Measurements from ENCODE around the gene RAMACL. TPM values are rescaled to one million over a fixed set of nuclear protein-coding genes. Genes with fewer than 3 reads are reported as not detected.
"Not testable (repeated sequence)": the region's sequence is repeated elsewhere in the genome, so short reads cannot be mapped to it uniquely, and the experiment has no call there.

RAMACL gene
- total and polyA plus RNA-seq, 7 experiments from 2014 or later: 0.43 to 1.2 (median 0.78) TPM; not detected in 2

DNA sequence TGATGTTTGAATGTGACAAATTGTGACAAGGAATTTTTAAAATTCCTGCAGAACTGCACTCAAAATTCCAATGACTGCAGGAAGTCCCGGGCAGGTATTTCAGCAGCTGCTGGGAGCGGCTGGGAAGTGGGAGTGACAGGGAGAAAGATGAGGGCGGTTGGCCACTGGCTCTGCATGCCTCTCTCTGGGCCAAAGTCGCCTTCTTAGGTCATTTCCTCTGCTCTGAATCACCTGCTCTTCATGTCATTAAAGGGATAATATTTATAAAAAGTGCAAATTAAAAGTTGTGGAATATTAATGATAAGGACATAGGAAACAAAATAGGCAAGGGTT, 43.9 kb downstream of the RAMACL start:
- CTCF ChIA-PET: no interaction called here
- Histone ChIP-seq H3K4me1 (ENCODE audit: control insufficient read depth in 2 of 2, insufficient read depth in 2 of 2, low read length in 2 of 2) (peaks cover 13 to 14% of the 10 kb centered on the region in 2 donors), H3K4me3 (ENCODE audit: low read length) (no peak overlapping the region), H3K36me3 (ENCODE audit: control insufficient read depth in 2 of 3, insufficient read depth in 3 of 3, low read length in 3 of 3) (no peaks in the 10 kb centered on the region), H3K27me3 (ENCODE audit: control insufficient read depth in 2 of 2, insufficient read depth in 2 of 2, low read length in 2 of 2) (no peaks in the 10 kb centered on the region), H3K27ac (ENCODE audit: low read depth, low read length) (no peak overlapping the region), H3K9me3 (ENCODE audit: control insufficient read depth in 2 of 3, low read length in 3 of 3) (no peaks in the 10 kb centered on the region)
- DNase-seq: no peak
- Mint-ChIP-seq H3K27me3 (no peaks in the 10 kb centered on the region), H3K4me1 (peaks cover 16 to 38% (median 28%) of the 10 kb centered on the region in 7 donors), H3K36me3 (peaks cover 0 to 12% (median 3%) of the 10 kb centered on the region in 5 donors), H3K9me3 (peaks cover 0 to 1% (median 0%) of the 10 kb centered on the region in 11 donors), H3K27ac (peak overlapping the region in 1 of 9 donors; percentile 23), H3K4me3 (no peak overlapping the region)
- POLR2A ChIA-PET: no interaction called here
- no peak for ATAC-seq
- intact Hi-C loops (cut with micrococcal nuclease): no loop called here

DNA sequence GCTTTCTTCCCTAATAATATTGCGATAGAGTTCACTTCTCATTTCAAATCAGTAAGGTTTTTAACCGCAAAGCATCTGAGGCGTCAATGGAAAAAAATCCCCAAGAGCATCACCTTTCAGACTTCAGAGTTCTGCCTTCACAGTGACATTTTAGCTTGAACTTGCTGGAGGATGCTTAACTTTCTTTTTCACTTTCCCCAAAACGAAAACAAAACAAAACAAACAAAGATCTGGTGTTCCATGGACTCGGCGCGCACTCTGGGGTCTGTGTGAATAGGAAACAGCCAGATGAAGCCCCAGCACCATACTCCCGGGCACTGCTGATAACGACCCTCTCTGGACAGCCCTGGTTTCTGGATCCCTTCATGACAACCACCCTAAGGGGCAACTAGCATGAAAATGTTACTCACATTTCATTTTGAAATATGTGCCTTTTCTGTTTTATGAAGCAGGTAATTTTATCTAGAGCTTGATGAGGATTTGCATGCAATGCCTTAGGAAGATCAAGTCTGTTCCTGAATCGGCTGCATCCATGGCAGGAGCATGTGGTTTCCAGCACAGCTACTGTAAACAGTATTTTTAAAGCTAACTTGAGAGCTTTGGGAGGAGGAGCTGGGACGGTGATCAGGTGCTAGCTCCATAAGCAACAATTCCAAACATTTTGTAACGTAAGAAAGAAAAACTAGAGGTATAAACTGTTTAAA, 44.5 kb downstream of the RAMACL start:
- intact Hi-C loops (cut with micrococcal nuclease): loop anchor here (1.0 kb wide), 2 partner anchors 85 to 125 kb away; partner anchors contain the start of gene RPS6KA2 (in 2 of the 2)
- peaks cover 13 to 14% of the 10 kb centered on the region in 2 donors for H3K4me1 ChIP-seq (ENCODE audit: control insufficient read depth in 2 of 2, insufficient read depth in 2 of 2, low read length in 2 of 2)
- Mint-ChIP-seq H3K9me3 (peaks cover 0 to 1% (median 0%) of the 10 kb centered on the region in 11 donors), H3K4me3 (peak overlapping the region in 8 of 10 donors; percentile 50 to 78 (median 76)), H3K27ac (peak overlapping the region in 8 of 9 donors; percentile 12 to 89 (median 84)), H3K4me1 (peaks cover 16 to 38% (median 28%) of the 10 kb centered on the region in 7 donors), H3K36me3 (peaks cover 0 to 12% (median 3%) of the 10 kb centered on the region in 5 donors), H3K27me3 (no peaks in the 10 kb centered on the region)
- ChIA-PET POLR2A (no interaction called here), CTCF (no interaction called here)
- H3K27me3 ChIP-seq (ENCODE audit: control insufficient read depth in 2 of 2, insufficient read depth in 2 of 2, low read length in 2 of 2): no peaks in the 10 kb centered on the region
- DNase-seq (peak in 1 of 9 donors; percentile 33), ATAC-seq (no peak)
- H3K27ac ChIP-seq (ENCODE audit: low read depth, low read length): no peak overlapping the region
- no peaks in the 10 kb centered on the region for H3K9me3 ChIP-seq (ENCODE audit: control insufficient read depth in 2 of 3, low read length in 3 of 3)
- no peaks in the 10 kb centered on the region for H3K36me3 ChIP-seq (ENCODE audit: control insufficient read depth in 2 of 3, insufficient read depth in 3 of 3, low read length in 3 of 3)
- H3K4me3 ChIP-seq (ENCODE audit: low read length): peak overlapping the region; percentile 22

- CTCF ChIA-PET: no interaction called here
These were observed 45.1 kb downstream of the RAMACL start for GRCh38 chr6:166541366-166541765.

DNA sequence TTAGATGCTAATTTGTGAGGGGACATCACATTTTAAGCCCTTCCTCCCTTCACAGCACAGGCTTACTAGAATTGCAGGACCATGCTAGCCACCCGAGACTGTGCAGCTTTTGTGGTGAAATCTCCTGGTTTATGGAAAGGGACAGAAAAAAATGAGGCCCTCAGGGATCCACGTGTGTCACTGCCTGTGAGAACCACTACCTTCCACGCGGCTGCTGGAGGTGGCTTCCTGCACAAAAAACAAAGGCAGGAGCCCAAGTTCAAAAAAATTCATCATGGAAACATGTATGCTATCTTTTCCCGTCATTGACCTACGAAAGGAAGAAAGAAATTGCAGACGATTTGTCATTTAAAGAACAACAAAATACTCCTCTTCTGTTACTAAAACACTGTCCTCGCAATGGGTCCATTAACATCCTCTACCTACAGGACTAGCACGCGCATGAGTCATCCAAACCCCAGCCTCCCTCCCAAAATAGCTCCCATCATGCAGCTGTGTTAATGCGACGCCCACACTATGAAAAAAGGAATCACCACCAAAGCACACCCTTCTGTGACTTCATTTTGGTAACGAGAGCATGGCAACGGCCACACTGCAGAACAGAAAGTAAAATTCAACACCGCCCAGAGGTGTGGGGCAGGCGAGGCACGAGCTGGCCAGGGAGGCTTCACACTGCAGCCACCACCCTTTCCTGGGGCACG, 45.7 kb downstream of the RAMACL start:
- peaks cover 0 to 1% (median 0%) of the 10 kb centered on the region in 11 donors for H3K9me3 Mint-ChIP-seq
- H3K4me1 Mint-ChIP-seq: peaks cover 16 to 38% (median 28%) of the 10 kb centered on the region in 7 donors
- no peaks in the 10 kb centered on the region for H3K27me3 Mint-ChIP-seq
- Histone ChIP-seq H3K36me3 (ENCODE audit: control insufficient read depth in 2 of 3, insufficient read depth in 3 of 3, low read length in 3 of 3) (no peaks in the 10 kb centered on the region), H3K4me1 (ENCODE audit: control insufficient read depth in 2 of 2, insufficient read depth in 2 of 2, low read length in 2 of 2) (peaks cover 13 to 14% of the 10 kb centered on the region in 2 donors), H3K27me3 (ENCODE audit: control insufficient read depth in 2 of 2, insufficient read depth in 2 of 2, low read length in 2 of 2) (no peaks in the 10 kb centered on the region), H3K4me3 (ENCODE audit: low read length) (peak overlapping the region; percentile 22), H3K27ac (ENCODE audit: low read depth, low read length) (peak overlapping the region; percentile 50), H3K9me3 (ENCODE audit: control insufficient read depth in 2 of 3, low read length in 3 of 3) (no peaks in the 10 kb centered on the region)
- DNase-seq (peak in 7 of 9 donors; percentile 3 to 48 (median 25)), ATAC-seq (peak; percentile 87)
- intact Hi-C loops (cut with micrococcal nuclease): loop anchor here (1.0 kb wide), 2 partner anchors 87 to 123 kb away; partner anchors contain the start of gene RPS6KA2 (in 2 of the 2)
- H3K27ac Mint-ChIP-seq: peak overlapping the region in 8 of 9 donors; percentile 12 to 89 (median 84)
- ChIA-PET CTCF (no interaction called here), POLR2A (no interaction called here)
- peak overlapping the region in 9 of 10 donors; percentile 22 to 78 (median 76) for H3K4me3 Mint-ChIP-seq
- peaks cover 0 to 11% (median 3%) of the 10 kb centered on the region in 5 donors for H3K36me3 Mint-ChIP-seq

More at GRCh38 chr6:166541366-166541765, 45.1 kb downstream of the RAMACL start:
- peak overlapping the region; percentile 50 for H3K27ac ChIP-seq (ENCODE audit: low read depth, low read length)
- H3K4me3 Mint-ChIP-seq: peak overlapping the region in 9 of 10 donors; percentile 31 to 78 (median 76)
- H3K4me1 Mint-ChIP-seq: peaks cover 16 to 38% (median 28%) of the 10 kb centered on the region in 7 donors
- no peaks in the 10 kb centered on the region for H3K27me3 ChIP-seq (ENCODE audit: control insufficient read depth in 2 of 2, insufficient read depth in 2 of 2, low read length in 2 of 2)
- H3K36me3 ChIP-seq (ENCODE audit: control insufficient read depth in 2 of 3, insufficient read depth in 3 of 3, low read length in 3 of 3): no peaks in the 10 kb centered on the region
- peaks cover 0 to 15% (median 3%) of the 10 kb centered on the region in 5 donors for H3K36me3 Mint-ChIP-seq
- peak overlapping the region in 7 of 9 donors; percentile 12 to 89 (median 85) for H3K27ac Mint-ChIP-seq
- H3K27me3 Mint-ChIP-seq: no peaks in the 10 kb centered on the region
- H3K9me3 ChIP-seq (ENCODE audit: control insufficient read depth in 2 of 3, low read length in 3 of 3): no peaks in the 10 kb centered on the region
- POLR2A ChIA-PET: no interaction called here
- H3K9me3 Mint-ChIP-seq: peaks cover 0 to 1% (median 0%) of the 10 kb centered on the region in 11 donors
- H3K4me1 ChIP-seq (ENCODE audit: control insufficient read depth in 2 of 2, insufficient read depth in 2 of 2, low read length in 2 of 2): peaks cover 13 to 14% of the 10 kb centered on the region in 2 donors
- ATAC-seq (no peak), DNase-seq (no peak)
- peak overlapping the region; percentile 22 for H3K4me3 ChIP-seq (ENCODE audit: low read length)
- intact Hi-C loops (cut with micrococcal nuclease): loop anchor here (1.0 kb wide), 2 partner anchors 86 to 124 kb away; partner anchors contain the start of gene RPS6KA2 (in 2 of the 2)

DNA sequence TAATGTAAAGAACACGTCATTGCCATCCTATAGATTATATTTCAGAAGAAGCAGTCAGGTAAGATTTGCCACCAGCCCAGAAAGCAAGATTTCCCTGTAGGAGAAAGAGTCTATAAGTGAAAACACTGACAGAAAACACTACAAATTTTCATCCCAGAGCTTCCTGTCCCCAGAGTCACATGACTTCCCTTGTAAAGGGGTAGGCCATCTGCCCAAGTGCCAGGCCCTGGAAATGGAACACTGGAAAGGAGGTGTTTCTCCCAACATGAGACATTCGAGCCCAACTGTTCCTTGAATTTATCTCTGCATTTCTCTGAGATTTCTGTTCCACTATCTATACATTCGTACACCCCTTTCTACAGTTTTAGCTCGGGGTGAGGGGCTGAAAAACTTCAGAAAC, 46.9 kb downstream of the RAMACL start:
- H3K27me3 ChIP-seq (ENCODE audit: control insufficient read depth in 2 of 2, insufficient read depth in 2 of 2, low read length in 2 of 2): no peaks in the 10 kb centered on the region
- intact Hi-C loops (cut with micrococcal nuclease): no loop called here
- Mint-ChIP-seq H3K27me3 (no peaks in the 10 kb centered on the region), H3K4me3 (peak overlapping the region in 2 of 10 donors; percentile 10 to 23), H3K9me3 (no peaks in the 10 kb centered on the region), H3K36me3 (peaks cover 0 to 7% (median 3%) of the 10 kb centered on the region in 5 donors), H3K27ac (peak overlapping the region in 4 of 9 donors; percentile 2 to 58 (median 25)), H3K4me1 (peaks cover 16 to 38% (median 28%) of the 10 kb centered on the region in 7 donors)
- ChIA-PET CTCF (no interaction called here), POLR2A (interaction anchor here (1.2 kb wide), 1 partner anchor 9 kb away, joined by 3 read pairs; no protein-coding TSS in a partner anchor)
- no peak for DNase-seq
- peaks cover 13 to 14% of the 10 kb centered on the region in 2 donors for H3K4me1 ChIP-seq (ENCODE audit: control insufficient read depth in 2 of 2, insufficient read depth in 2 of 2, low read length in 2 of 2)
- no peak overlapping the region for H3K4me3 ChIP-seq (ENCODE audit: low read length)
- ATAC-seq: no peak
- no peak overlapping the region for H3K27ac ChIP-seq (ENCODE audit: low read depth, low read length)
- no peaks in the 10 kb centered on the region for H3K36me3 ChIP-seq (ENCODE audit: control insufficient read depth in 2 of 3, insufficient read depth in 3 of 3, low read length in 3 of 3)
- H3K9me3 ChIP-seq (ENCODE audit: control insufficient read depth in 2 of 3, low read length in 3 of 3): no peaks in the 10 kb centered on the region

GRCh38 chr6:166539011-166539385, 47.5 kb downstream of the RAMACL start:
- H3K9me3 ChIP-seq (ENCODE audit: control insufficient read depth in 2 of 3, low read length in 3 of 3); CTCF ChIA-PET; H3K27me3 Mint-ChIP-seq; DNase-seq; H3K4me3 Mint-ChIP-seq; ATAC-seq; H3K4me3 ChIP-seq (ENCODE audit: low read length); H3K27me3 ChIP-seq (ENCODE audit: control insufficient read depth in 2 of 2, insufficient read depth in 2 of 2, low read length in 2 of 2); H3K9me3 Mint-ChIP-seq; intact Hi-C loops (cut with micrococcal nuclease); H3K36me3 Mint-ChIP-seq; H3K27ac ChIP-seq (ENCODE audit: low read depth, low read length); H3K36me3 ChIP-seq (ENCODE audit: control insufficient read depth in 2 of 3, insufficient read depth in 3 of 3, low read length in 3 of 3): not testable (repeated sequence)
- Mint-ChIP-seq H3K4me1 (peaks cover 16 to 38% (median 28%) of the 10 kb centered on the region in 7 donors), H3K27ac (peak overlapping the region in 3 of 9 donors; percentile 11 to 58 (median 49))
- H3K4me1 ChIP-seq (ENCODE audit: control insufficient read depth in 2 of 2, insufficient read depth in 2 of 2, low read length in 2 of 2): peaks cover 13 to 14% of the 10 kb centered on the region in 2 donors
- POLR2A ChIA-PET: interaction anchor here (1.2 kb wide), 1 partner anchor 8 kb away, joined by 3 read pairs; no protein-coding TSS in a partner anchor
